Measurements from ENCODE around the gene DDO.

The DDO gene

GRCh38 chr6:110440026-110440425 is 24.7 kb upstream of the DDO start:
- no peaks in the 10 kb centered on the region for H3K36me3 ChIP-seq
- no peaks in the 10 kb centered on the region for H3K9me3 ChIP-seq
- H3K4me3 ChIP-seq (ENCODE audit: low read depth, low read length): no peak overlapping the region
- H3K4me1 ChIP-seq: no peaks in the 10 kb centered on the region
- H3K27me3 ChIP-seq: peaks cover 5% of the 10 kb centered on the region
- TF ChIP-seq CTCF (IDR thresholded peaks at IDR 0.05; ENCODE audit: low read depth, low read length): no peak
- no peak for DNase-seq

GRCh38 chr6:110439356-110439755 is 24.0 kb upstream of the DDO start:
- no peak overlapping the region for H3K4me3 ChIP-seq (ENCODE audit: low read depth, low read length)
- DNase-seq: no peak
- TF ChIP-seq CTCF (IDR thresholded peaks at IDR 0.05; ENCODE audit: low read depth, low read length): no peak
- no peaks in the 10 kb centered on the region for H3K4me1 ChIP-seq
- no peaks in the 10 kb centered on the region for H3K36me3 ChIP-seq
- H3K27me3 ChIP-seq: peaks cover 5% of the 10 kb centered on the region
- H3K9me3 ChIP-seq: no peaks in the 10 kb centered on the region

GRCh38 chr6:110434961-110435602 is 19.7 kb upstream of the DDO start:
- no peaks in the 10 kb centered on the region for H3K36me3 ChIP-seq
- no peaks in the 10 kb centered on the region; the same call in 1 of the 2 replicates for H3K27me3 ChIP-seq
- no peaks in the 10 kb centered on the region for H3K4me1 ChIP-seq
- DNase-seq: no peak
- TF ChIP-seq CTCF (IDR thresholded peaks at IDR 0.05; ENCODE audit: low read depth, low read length): no peak
- no peak overlapping the region for H3K4me3 ChIP-seq (ENCODE audit: low read depth, low read length)
- no peaks in the 10 kb centered on the region for H3K9me3 ChIP-seq

GRCh38 chr6:110432285-110432900 is 17.0 kb upstream of the DDO start:
- no peak for TF ChIP-seq CTCF (IDR thresholded peaks at IDR 0.05; ENCODE audit: low read depth, low read length)
- no peak for DNase-seq
- Histone ChIP-seq H3K4me1 (no peaks in the 10 kb centered on the region), H3K27me3 (peaks cover 3% of the 10 kb centered on the region; the same call in 1 of the 2 replicates), H3K36me3 (no peaks in the 10 kb centered on the region), H3K9me3 (no peaks in the 10 kb centered on the region), H3K4me3 (ENCODE audit: low read depth, low read length) (no peak overlapping the region)

- no peak for DNase-seq
- no peak overlapping the region for H3K4me3 ChIP-seq (ENCODE audit: low read depth, low read length)
- peaks cover 9% of the 10 kb centered on the region for H3K27me3 ChIP-seq
- no peaks in the 10 kb centered on the region for H3K9me3 ChIP-seq
- H3K36me3 ChIP-seq: no peaks in the 10 kb centered on the region
- TF ChIP-seq CTCF (IDR thresholded peaks at IDR 0.05; ENCODE audit: low read depth, low read length): no peak
- H3K4me1 ChIP-seq: no peaks in the 10 kb centered on the region
Observed at GRCh38 chr6:110430741-110431140, 15.4 kb upstream of the DDO start.

GRCh38 chr6:110430236-110430635 is 14.9 kb upstream of the DDO start:
- H3K9me3 ChIP-seq: no peaks in the 10 kb centered on the region
- no peak overlapping the region for H3K4me3 ChIP-seq (ENCODE audit: low read depth, low read length)
- no peaks in the 10 kb centered on the region for H3K4me1 ChIP-seq
- DNase-seq: no peak
- no peaks in the 10 kb centered on the region for H3K36me3 ChIP-seq
- H3K27me3 ChIP-seq: peaks cover 14% of the 10 kb centered on the region
- TF ChIP-seq CTCF (IDR thresholded peaks at IDR 0.05; ENCODE audit: low read depth, low read length): no peak
